Neural cell (in vitro differentiated cells): ENCODE results near the gene POLD4. TPM values are rescaled to one million over a fixed set of nuclear protein-coding genes. Genes with fewer than 3 reads are reported as not detected.

Experiments
- H2AFZ ChIP-seq: fragments of 200-600, 300-800 bp; sonication (generic), shearing (Covaris generic); 2 replicates; pipeline ENCODE4 v1.6.0; 2014; ENCODE audit warnings: low read depth, mild to moderate bottlenecking, antibody characterized with exemption, low read length, moderate library complexity
- H3F3A ChIP-seq: fragments of 200-600 bp; shearing (Covaris generic); 2 replicates; pipeline ENCODE4 v1.6.1; 2016; ENCODE audit warnings: mild to moderate bottlenecking, moderate library complexity, mixed read lengths, antibody characterized with exemption, low read length; ENCODE audit not compliant: insufficient read depth, poor library complexity, severe bottlenecking
- H3K27ac ChIP-seq: fragments of 200-600, 300-800 bp; sonication (generic), shearing (Covaris generic); 2 replicates; pipeline ENCODE4 v1.5.1; 2014; ENCODE audit warnings: mild to moderate bottlenecking, low read length, moderate library complexity
- H3K27me3 ChIP-seq: fragments of 300-800, 200-600 bp; sonication (generic), shearing (Covaris generic); 2 replicates; pipeline ENCODE4 v1.6.0; 2014; ENCODE audit warnings: mild to moderate bottlenecking, low read depth, low read length, moderate library complexity; ENCODE audit not compliant: insufficient read depth
- H3K36me3 ChIP-seq: fragments of 300-800, 200-600 bp; sonication (generic), shearing (Covaris generic); 2 replicates; pipeline ENCODE4 v1.5.1; 2014; ENCODE audit warnings: mild to moderate bottlenecking, antibody characterized with exemption, low read length, moderate library complexity; ENCODE audit not compliant: insufficient read depth
- H3K4me2 ChIP-seq: fragments of 300-800, 200-600 bp; sonication (generic), shearing (Covaris generic); 2 replicates; pipeline ENCODE4 v1.6.0; 2014; ENCODE audit warnings: mild to moderate bottlenecking, low read length
- H3K4me3 ChIP-seq: fragments of 300-800, 200-600 bp; sonication (generic), shearing (Covaris generic); 2 replicates; pipeline ENCODE4 v1.5.1; 2014; ENCODE audit warnings: mild to moderate bottlenecking, low read length, moderate library complexity
- H3K79me2 ChIP-seq: fragments of 200-600 bp; shearing (Covaris generic); replicated peaks from 2 replicates; pipeline ENCODE4 v1.6.0; 2014; ENCODE audit warnings: mild to moderate bottlenecking, low read length, moderate library complexity; ENCODE audit not compliant: insufficient read depth
- H3K9ac ChIP-seq: fragments of 300-800, 200-600 bp; sonication (generic), shearing (Covaris generic); 2 replicates; pipeline ENCODE4 v1.6.1; 2016; ENCODE audit warnings: mild to moderate bottlenecking, low read length, mixed read lengths
- H3K9me2 ChIP-seq: fragments of 200-600 bp; shearing (Covaris generic); 2 replicates; pipeline ENCODE4 v1.6.1; 2016; ENCODE audit warnings: mild to moderate bottlenecking, low read length, mixed read lengths; ENCODE audit not compliant: insufficient read depth
- H3K9me3 ChIP-seq: fragments of 200-600, 300-800 bp; sonication (generic), shearing (Covaris generic); 2 replicates; pipeline ENCODE4 v1.6.1; 2016; ENCODE audit warnings: mild to moderate bottlenecking, mixed run types, low read length, moderate library complexity, mixed read lengths
- H4K20me1 ChIP-seq: fragments of 200-600 bp; shearing (Covaris generic); 2 replicates; pipeline ENCODE4 v1.6.1; 2016; ENCODE audit warnings: mild to moderate bottlenecking, mixed run types; ENCODE audit not compliant: insufficient read depth
- CTCF ChIP-seq: fragments of 450-650 bp; IDR thresholded peaks from 2 replicates; pipeline ENCODE4 v1.5.1; 2014; ENCODE audit warnings: antibody characterized with exemption, mild to moderate bottlenecking, moderate library complexity; ENCODE audit not compliant: poor library complexity, severe bottlenecking
- EP300 ChIP-seq: fragments of 450-650 bp; conservative IDR thresholded peaks from 2 replicates; pipeline ENCODE4 v1.6.1; 2014; ENCODE audit warnings: antibody characterized with exemption, mild to moderate bottlenecking, moderate library complexity; ENCODE audit not compliant: poor library complexity, severe bottlenecking
- EZH2 ChIP-seq: fragments of 200-600, 300-800 bp; shearing (Covaris generic), sonication (generic); IDR thresholded peaks from 2 replicates; pipeline ENCODE4 v1.6.1; 2014; ENCODE audit warnings: antibody characterized with exemption, low read length, borderline replicate concordance, mild to moderate bottlenecking; ENCODE audit not compliant: insufficient read depth, poor library complexity, severe bottlenecking
- MXI1 ChIP-seq: fragments of 450-650 bp; conservative IDR thresholded peaks from 2 replicates; pipeline ENCODE4 v1.6.1; 2014; ENCODE audit warnings: antibody characterized with exemption, mild to moderate bottlenecking; ENCODE audit not compliant: poor library complexity, severe bottlenecking
- POLR2AphosphoS5 ChIP-seq: IDR thresholded peaks from 2 replicates; pipeline ENCODE4 v1.6.1; 2012
- RAD21 ChIP-seq: fragments of 450-650 bp; conservative IDR thresholded peaks from 2 replicates; pipeline ENCODE4 v1.6.1; 2014; ENCODE audit warnings: antibody characterized with exemption, mild to moderate bottlenecking, moderate library complexity
- REST ChIP-seq: IDR thresholded peaks from 2 replicates; pipeline ENCODE4 v1.6.1; 2012; ENCODE audit warnings: borderline replicate concordance
- SMC3 ChIP-seq: fragments of 450-650 bp; conservative IDR thresholded peaks from 2 replicates; pipeline ENCODE4 v1.6.1; 2014; ENCODE audit warnings: antibody characterized with exemption, mild to moderate bottlenecking, moderate library complexity; ENCODE audit not compliant: poor library complexity
- TAF1 ChIP-seq: IDR thresholded peaks from 2 replicates; pipeline ENCODE4 v1.6.1; 2012; ENCODE audit warnings: low read depth
- polyA plus RNA-seq: library from polyadenylated mRNA; depleted of rRNA; stranded (reverse); fragments of >200 nt; gene quantifications from 2 replicates; pipeline ENCODE4 v1.2.3, GENCODE V29; 2014

Gene POLD4
- polyA plus RNA-seq, 1 donor from 2014 or later, result 6.8 TPM

DNA sequence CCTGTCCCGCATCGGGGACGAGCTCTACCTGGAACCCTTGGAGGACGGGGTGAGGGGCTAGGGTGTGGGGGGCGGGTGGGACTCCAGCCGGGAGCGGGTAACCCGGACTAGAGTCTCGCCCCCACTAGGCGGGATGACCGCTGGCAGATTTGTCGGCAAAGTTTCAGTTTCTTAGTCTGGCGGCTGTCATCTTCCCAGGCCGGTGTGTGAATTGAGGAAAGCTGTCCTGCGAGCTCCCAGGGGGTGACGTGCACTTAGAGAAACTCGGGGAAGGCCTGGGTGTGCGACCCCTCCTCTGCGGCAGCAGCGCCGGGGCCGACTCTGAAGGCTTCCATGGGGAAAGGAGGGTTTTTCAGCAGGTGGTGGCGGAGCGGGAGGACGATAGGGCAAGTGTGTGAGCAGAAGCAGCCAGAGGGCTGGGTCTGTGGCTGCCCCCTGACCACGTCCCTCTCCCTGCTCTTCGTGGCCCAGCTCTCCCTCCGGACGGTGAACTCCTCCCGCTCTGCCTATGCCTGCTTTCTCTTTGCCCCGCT is 38.9 kb upstream of the POLD4 start:
- H3K27me3 ChIP-seq, result no peaks in the 10 kb centered on the region
- H3K36me3 ChIP-seq, result no peaks in the 10 kb centered on the region
- H4K20me1 ChIP-seq, result no peaks in the 10 kb centered on the region
- no peak overlapping the region for H3K27ac ChIP-seq
- no peaks in the 10 kb centered on the region for H3K79me2 ChIP-seq
- peak overlapping the region; percentile 76 for H3K4me2 ChIP-seq
- no peaks in the 10 kb centered on the region for H3K9me2 ChIP-seq
- H2AFZ ChIP-seq, result peak overlapping the region; percentile 78
- TF ChIP-seq CTCF (no peak), MXI1 (no peak), EP300 (no peak), POLR2AphosphoS5 (no peak), TAF1 (no peak), SMC3 (no peak), RAD21 (no peak), EZH2 (no peak), REST (no peak)
- H3F3A ChIP-seq, result no peaks in the 10 kb centered on the region
- H3K9me3 ChIP-seq, result no peaks in the 10 kb centered on the region
- H3K4me3 ChIP-seq, result peak overlapping the region; percentile 88
- H3K9ac ChIP-seq, result peak overlapping the region; percentile 73

DNA sequence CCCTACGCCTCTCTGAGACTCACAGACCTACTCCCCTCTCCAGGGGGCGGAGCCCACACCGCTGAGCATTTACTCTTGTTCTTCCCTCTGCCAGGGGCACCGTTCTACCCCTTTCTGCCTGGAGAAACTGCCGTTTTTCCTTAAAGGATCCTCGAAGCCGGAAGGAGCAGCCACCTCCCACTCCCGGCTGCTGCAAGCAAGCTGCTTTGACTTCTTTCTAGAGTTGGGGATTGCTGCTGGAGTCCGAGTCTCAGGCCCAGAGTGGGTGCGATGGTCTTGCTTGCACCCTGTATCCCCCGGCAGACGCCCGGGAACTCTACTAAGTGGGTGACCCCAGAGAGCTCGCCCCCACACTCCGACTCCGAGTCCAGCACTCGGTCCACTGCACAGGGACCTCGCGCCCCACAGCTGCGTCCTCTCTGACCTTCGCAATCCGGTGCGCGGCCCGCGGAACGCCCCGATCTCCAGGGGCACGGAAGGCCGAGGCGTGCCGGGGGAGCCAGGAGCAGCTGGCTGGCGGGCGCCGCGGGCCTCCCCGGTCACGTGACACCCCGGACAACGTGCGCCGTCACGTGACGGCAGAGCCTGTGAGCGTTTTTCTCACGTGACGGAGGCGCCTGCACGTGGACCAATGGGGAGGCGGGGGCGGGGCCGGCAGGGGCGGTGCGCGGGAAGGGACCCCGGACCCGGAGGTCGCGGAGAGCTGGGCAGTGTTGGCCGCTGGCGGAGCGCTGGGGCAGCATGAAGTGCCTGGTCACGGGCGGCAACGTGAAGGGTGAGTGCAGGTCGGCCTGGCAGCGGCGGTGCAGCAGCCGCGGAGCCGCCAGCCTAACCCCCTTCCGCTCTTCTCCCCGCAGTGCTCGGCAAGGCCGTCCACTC is 38.2 kb upstream of the POLD4 start, which contains the start of gene RAD9A:
Gene RAD9A (plus strand): TSS at position 683 of the 879 bp plus-strand sequence. CDS start 59 bp downstream, at position 742.
- H2AFZ ChIP-seq, result peak within 1 kb of the TSS; percentile 78

More for the DNA sequence above, 38.2 kb upstream of the POLD4 start, which contains the start of gene RAD9A:
- Histone ChIP-seq H3K4me2 (peak within 1 kb of the TSS; percentile 76), H3K9ac (peak within 1 kb of the TSS; percentile 73), H3K36me3 (no peaks in the 10 kb centered on the region), H3K9me2 (no peaks in the 10 kb centered on the region), H3K27ac (peak within 1 kb of the TSS; percentile 48), H3K27me3 (no peaks in the 10 kb centered on the region), H3F3A (no peaks in the 10 kb centered on the region), H3K4me3 (peak within 1 kb of the TSS; percentile 88), H4K20me1 (no peaks in the 10 kb centered on the region), H3K9me3 (no peaks in the 10 kb centered on the region), H3K79me2 (no peaks in the 10 kb centered on the region)
- TF ChIP-seq TAF1, result no peak
- peak; percentile 41 for TF ChIP-seq SMC3
- no peak for TF ChIP-seq REST
- TF ChIP-seq EP300, result peak; percentile 43
- TF ChIP-seq CTCF, result peak; percentile 11
- TF ChIP-seq POLR2AphosphoS5, result peak; percentile 75
- TF ChIP-seq MXI1, result peak; percentile 95
- TF ChIP-seq EZH2, result no peak
